Forelimb muscle (tissue), 1 donor: Measurements from ENCODE around the gene PRR20G. TPM values are rescaled to one million over a fixed set of nuclear protein-coding genes. Genes with fewer than 3 reads are reported as not detected.
"Not testable (repeated sequence)": the region's sequence is repeated elsewhere in the genome, so short reads cannot be mapped to it uniquely, and the experiment has no call there.

ENCODE experiments used
- DNase-seq: peaks from one replicate; pipeline ENCODE4 v3.0.0-alpha.2; 2013; ENCODE audit warnings: low read depth
- polyA plus RNA-seq: library from polyadenylated mRNA; unstranded; fragments of 120-200 nt; gene quantifications from one replicate; pipeline ENCODE4 v1.2.1, GENCODE V29; 2013; ENCODE audit not compliant: insufficient read length

Gene PRR20G
- not detected for polyA plus RNA-seq

- DNase-seq: no peak
These were observed at the start of gene PRR20G for GRCh38 chr3:127287840-127288239. Gene PRR20G (minus strand): TSS chr3:127288046. CDS start chr3:127287365, 681 bp downstream.

- DNase-seq: no peak
These were observed 49.2 kb upstream of the PRR20G start for GRCh38 chr3:127337001-127337400.

- no peak for DNase-seq
These were observed 48.3 kb upstream of the PRR20G start for GRCh38 chr3:127336101-127336500.

GRCh38 chr3:127330385-127330784 lies 42.5 kb upstream of the PRR20G start:
- DNase-seq: no peak

GRCh38 chr3:127329631-127330285 lies 41.9 kb upstream of the PRR20G start:
- no peak for DNase-seq

- DNase-seq: no peak
These were observed 40.6 kb upstream of the PRR20G start for GRCh38 chr3:127328421-127328820.

- DNase-seq: no peak
These were observed 38.5 kb upstream of the PRR20G start for GRCh38 chr3:127326341-127326740.

- no peak for DNase-seq
These were observed 37.7 kb upstream of the PRR20G start for GRCh38 chr3:127325629-127325961.

- no peak for DNase-seq
These were observed 37.2 kb upstream of the PRR20G start for GRCh38 chr3:127324913-127325628.

- DNase-seq: no peak
These were observed 36.2 kb upstream of the PRR20G start for GRCh38 chr3:127324076-127324475.

- DNase-seq: no peak
These were observed 35.7 kb upstream of the PRR20G start for GRCh38 chr3:127323581-127323980.

GRCh38 chr3:127321371-127321770 lies 33.5 kb upstream of the PRR20G start:
- no peak for DNase-seq

- DNase-seq: no peak
These were observed 32.8 kb upstream of the PRR20G start for GRCh38 chr3:127320529-127321121.

- no peak for DNase-seq
These were observed 28.8 kb upstream of the PRR20G start for GRCh38 chr3:127316685-127317084.

- no peak for DNase-seq
These were observed 25.0 kb upstream of the PRR20G start for GRCh38 chr3:127312818-127313217.

- DNase-seq: not testable (repeated sequence)
These were observed 21.0 kb upstream of the PRR20G start for GRCh38 chr3:127308821-127309220.

- DNase-seq: no peak
These were observed 20.1 kb upstream of the PRR20G start for GRCh38 chr3:127307916-127308315.

- no peak for DNase-seq
These were observed 19.4 kb upstream of the PRR20G start for GRCh38 chr3:127307112-127307835.

GRCh38 chr3:127306361-127307111 lies 18.7 kb upstream of the PRR20G start:
- DNase-seq: no peak

- no peak for DNase-seq
These were observed 17.7 kb upstream of the PRR20G start for GRCh38 chr3:127305499-127306060.

- no peak for DNase-seq
These were observed 16.4 kb upstream of the PRR20G start for GRCh38 chr3:127304121-127304744.
